PC-3 (cell line): ENCODE data around the gene CDC42EP5. TPM values are rescaled to one million over a fixed set of nuclear protein-coding genes. Genes with fewer than 3 reads are reported as not detected.

Experiments used
- ATAC-seq: fragments of 200-7000 bp; cut with Tn5 transposase; 2 replicates; pipeline ENCODE4 v1.9.1; 2020; ENCODE audit warnings: mild to moderate bottlenecking, moderate library complexity
- BruUV-seq: library from RNA; stranded (reverse); fragments of 400-500 nt; replicated peaks from 2 replicates; lab custom pipeline; 2021; lab: Mats Ljungman, UMichigan
- CTCF ChIA-PET: fragments of 300-600 bp; sonication (Branson Sonifier 250); formaldehyde crosslinking; loops from one replicate; lab custom pipeline; 2022; ENCODE audit warnings: antibody characterized with exemption; lab: Charles Lee
- POLR2A ChIA-PET: fragments of 300-600 bp; sonication (Branson Sonifier 250); formaldehyde crosslinking; loops from one replicate; lab custom pipeline; 2022; ENCODE audit warnings: antibody characterized with exemption; ENCODE audit not compliant: unreplicated experiment; lab: Charles Lee
- DNase-seq: peaks from one replicate; pipeline ENCODE4 v3.0.0-alpha.2; 2015
- H2AFZ ChIP-seq: fragments of 300-600 bp; sonication (generic); 2 replicates; pipeline ENCODE4 v1.6.0; 2016; ENCODE audit warnings: antibody characterized with exemption, low read length
- H3F3A ChIP-seq: fragments of 300-600 bp; sonication (generic); one replicate; pipeline ENCODE4 v1.6.0; 2017; ENCODE audit warnings: antibody characterized with exemption, low read length, control low read depth, mild to moderate bottlenecking; ENCODE audit not compliant: unreplicated experiment
- H3K27ac ChIP-seq: fragments of 300-600 bp; sonication (generic); 2 replicates; pipeline ENCODE4 v1.5.1; 2016; ENCODE audit warnings: mild to moderate bottlenecking, low read length
- H3K27me3 ChIP-seq: fragments of 300-600 bp; sonication (generic); 2 replicates; pipeline ENCODE4 v1.6.1; 2016; ENCODE audit warnings: low read length, mixed read lengths
- H3K36me3 ChIP-seq: fragments of 300-600 bp; sonication (generic); 2 replicates; pipeline ENCODE4 v1.6.1; 2016; ENCODE audit warnings: low read depth, mixed run types, low read length, mixed read lengths
- H3K4me1 ChIP-seq: fragments of 300-600 bp; sonication (generic); 2 replicates; pipeline ENCODE4 v1.5.1; 2016; ENCODE audit warnings: low read length; ENCODE audit not compliant: insufficient read depth
- H3K4me2 ChIP-seq: fragments of 300-600 bp; sonication (generic); 2 replicates; pipeline ENCODE4 v1.6.0; 2016; ENCODE audit warnings: low read length
- H3K4me3 ChIP-seq: fragments of 300-600 bp; sonication (generic); 2 replicates; pipeline ENCODE4 v1.5.1; 2016; ENCODE audit warnings: mild to moderate bottlenecking, low read length, mixed read lengths
- H3K79me2 ChIP-seq: fragments of 300-600 bp; sonication (generic); 2 replicates; pipeline ENCODE4 v1.6.1; 2017; ENCODE audit warnings: low read length, mixed read lengths
- H3K9ac ChIP-seq: fragments of 300-600 bp; sonication (generic); 2 replicates; pipeline ENCODE4 v1.6.0; 2016; ENCODE audit warnings: mild to moderate bottlenecking, low read length
- H3K9me2 ChIP-seq: fragments of 300-600 bp; sonication (generic); replicated peaks from 2 replicates; pipeline ENCODE4 v1.6.1; 2016; ENCODE audit warnings: mixed run types, low read length, mixed read lengths
- H3K9me3 ChIP-seq: fragments of 300-600 bp; sonication (generic); 2 replicates; pipeline ENCODE4 v1.6.1; 2016; ENCODE audit warnings: low read length, mixed read lengths
- H4K20me1 ChIP-seq: fragments of 300-600 bp; sonication (generic); 2 replicates; pipeline ENCODE4 v1.6.1; 2016; ENCODE audit warnings: low read length, mixed read lengths
- EZH2 ChIP-seq: fragments of 300-600 bp; sonication (generic); IDR thresholded peaks from one replicate; pipeline ENCODE4 v1.6.1; 2017; ENCODE audit warnings: antibody characterized with exemption, mild to moderate bottlenecking, low read length; ENCODE audit not compliant: unreplicated experiment
- EZH2phosphoT487 ChIP-seq: fragments of 300-600 bp; sonication (generic); IDR thresholded peaks from 2 replicates; pipeline ENCODE4 v1.6.1; 2018; ENCODE audit warnings: mild to moderate bottlenecking, antibody characterized with exemption, low read length, borderline replicate concordance
- intact Hi-C: fragments of 100-400 bp; cut with micrococcal nuclease; formaldehyde crosslinking; loops from 2 replicates; pipeline ENCODE4 v1.9.0; 2023
- total RNA-seq: library from RNA; depleted of rRNA; stranded (reverse); fragments of >200 nt; gene quantifications from 2 replicates; pipeline ENCODE4 v1.2.3, GENCODE V29; 2014
- TF ChIP-seq, protein P1 (sequence below): fragments of 300-600 bp; sonication (generic); conservative IDR thresholded peaks from 2 replicates; pipeline ENCODE4 v1.5.1; 2017; ENCODE audit warnings: antibody characterized with exemption, low read depth, mild to moderate bottlenecking, low read length

Gene CDC42EP5
- total RNA-seq, 1 experiment from 2014 or later: 0.73 TPM

DNA sequence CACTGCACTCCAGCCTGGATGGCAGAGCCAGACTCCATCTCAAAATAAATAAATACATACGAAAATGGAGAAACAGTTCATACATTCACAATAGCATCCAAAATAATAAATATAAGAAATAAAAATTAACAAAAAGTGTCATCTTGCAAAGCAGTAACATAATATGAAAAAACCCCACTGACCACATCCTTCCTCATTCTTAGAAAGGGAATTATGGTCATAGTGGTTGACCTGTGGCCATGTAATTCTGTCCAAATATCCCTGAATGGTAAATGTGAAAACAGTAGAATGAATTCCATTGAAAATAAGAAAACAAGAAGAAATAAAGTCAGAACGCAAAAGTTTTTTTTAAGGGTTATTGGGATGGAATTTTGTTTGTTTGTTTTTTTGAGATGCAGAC is 7.0 kb upstream of the CDC42EP5 start:
- no peaks in the 10 kb centered on the region for H3F3A ChIP-seq
- no peaks in the 10 kb centered on the region for H3K4me1 ChIP-seq
- no peaks in the 10 kb centered on the region for H3K36me3 ChIP-seq
- no peak overlapping the region for H2AFZ ChIP-seq
- H3K4me2 ChIP-seq: no peak overlapping the region
- TF ChIP-seq EZH2 (no peak), EZH2phosphoT487 (no peak)
- TF ChIP-seq, protein P1, sequence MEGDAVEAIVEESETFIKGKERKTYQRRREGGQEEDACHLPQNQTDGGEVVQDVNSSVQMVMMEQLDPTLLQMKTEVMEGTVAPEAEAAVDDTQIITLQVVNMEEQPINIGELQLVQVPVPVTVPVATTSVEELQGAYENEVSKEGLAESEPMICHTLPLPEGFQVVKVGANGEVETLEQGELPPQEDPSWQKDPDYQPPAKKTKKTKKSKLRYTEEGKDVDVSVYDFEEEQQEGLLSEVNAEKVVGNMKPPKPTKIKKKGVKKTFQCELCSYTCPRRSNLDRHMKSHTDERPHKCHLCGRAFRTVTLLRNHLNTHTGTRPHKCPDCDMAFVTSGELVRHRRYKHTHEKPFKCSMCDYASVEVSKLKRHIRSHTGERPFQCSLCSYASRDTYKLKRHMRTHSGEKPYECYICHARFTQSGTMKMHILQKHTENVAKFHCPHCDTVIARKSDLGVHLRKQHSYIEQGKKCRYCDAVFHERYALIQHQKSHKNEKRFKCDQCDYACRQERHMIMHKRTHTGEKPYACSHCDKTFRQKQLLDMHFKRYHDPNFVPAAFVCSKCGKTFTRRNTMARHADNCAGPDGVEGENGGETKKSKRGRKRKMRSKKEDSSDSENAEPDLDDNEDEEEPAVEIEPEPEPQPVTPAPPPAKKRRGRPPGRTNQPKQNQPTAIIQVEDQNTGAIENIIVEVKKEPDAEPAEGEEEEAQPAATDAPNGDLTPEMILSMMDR: no peak
- H3K4me3 ChIP-seq: no peak overlapping the region
- DNase-seq (no peak), ATAC-seq (no peak)
- ChIA-PET POLR2A (no interaction called here), CTCF (interaction anchor here (1.1 kb wide), 1 partner anchor 39 kb away, joined by 3 read pairs; no protein-coding TSS in a partner anchor)
- no peak overlapping the region for H3K9ac ChIP-seq
- no peak overlapping the region for H3K27ac ChIP-seq
- intact Hi-C loops: loop anchor here (10.0 kb wide), 1 partner anchor 85 kb away; no protein-coding TSS in a partner anchor
- no TSS peak for BruUV-seq
- H4K20me1 ChIP-seq: no peaks in the 10 kb centered on the region
- no peaks in the 10 kb centered on the region for H3K9me2 ChIP-seq
- H3K27me3 ChIP-seq: peaks cover 17% of the 10 kb centered on the region
- no peaks in the 10 kb centered on the region for H3K79me2 ChIP-seq
- no peaks in the 10 kb centered on the region for H3K9me3 ChIP-seq

DNA sequence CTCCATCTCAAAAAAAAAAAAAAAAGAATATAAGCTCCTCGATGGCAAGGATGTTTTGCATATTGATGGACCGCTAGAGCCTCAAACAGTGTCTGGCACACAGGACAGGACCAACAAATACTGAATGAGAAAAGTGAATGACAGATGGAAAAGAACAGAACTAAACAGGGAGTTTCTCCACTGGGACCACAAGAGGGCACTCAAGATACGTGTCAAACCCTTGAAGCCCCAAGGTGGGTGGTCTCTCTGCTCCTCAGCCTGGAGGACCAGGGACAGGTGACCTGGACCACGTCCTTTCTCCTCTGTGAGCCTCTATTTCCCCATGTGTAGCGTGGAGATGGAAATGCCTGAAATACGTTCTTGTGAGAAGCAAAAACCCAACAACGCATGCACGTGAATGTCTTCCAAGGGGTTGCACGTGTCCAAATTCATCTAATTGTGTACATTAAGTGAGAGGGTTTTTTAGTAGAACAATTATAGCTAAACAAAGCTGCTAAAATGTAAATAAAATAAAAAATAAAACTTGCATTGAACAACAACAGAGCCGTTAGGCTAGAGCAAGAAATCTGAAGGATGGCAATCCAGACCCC is 5.7 kb upstream of the CDC42EP5 start:
- no peaks in the 10 kb centered on the region for H3K9me3 ChIP-seq
- DNase-seq (peak; percentile 61), ATAC-seq (peak; percentile 52)
- H3K9ac ChIP-seq: no peak overlapping the region
- H3K36me3 ChIP-seq: no peaks in the 10 kb centered on the region
- H2AFZ ChIP-seq: no peak overlapping the region
- intact Hi-C loops: no loop called here
- peaks cover 7% of the 10 kb centered on the region; the same call in 1 of the 2 replicates for H3K27me3 ChIP-seq
- H3K4me1 ChIP-seq: no peaks in the 10 kb centered on the region
- H3F3A ChIP-seq: no peaks in the 10 kb centered on the region
- H3K4me2 ChIP-seq: no peak overlapping the region
- H3K4me3 ChIP-seq: no peak overlapping the region
- ChIA-PET POLR2A (no interaction called here), CTCF (no interaction called here)
- no TSS peak for BruUV-seq
- no peaks in the 10 kb centered on the region for H4K20me1 ChIP-seq
- no peaks in the 10 kb centered on the region for H3K79me2 ChIP-seq
- no peak overlapping the region for H3K27ac ChIP-seq
- TF ChIP-seq, protein P1: peak; percentile 79
- TF ChIP-seq EZH2: no peak
- no peaks in the 10 kb centered on the region for H3K9me2 ChIP-seq

DNA sequence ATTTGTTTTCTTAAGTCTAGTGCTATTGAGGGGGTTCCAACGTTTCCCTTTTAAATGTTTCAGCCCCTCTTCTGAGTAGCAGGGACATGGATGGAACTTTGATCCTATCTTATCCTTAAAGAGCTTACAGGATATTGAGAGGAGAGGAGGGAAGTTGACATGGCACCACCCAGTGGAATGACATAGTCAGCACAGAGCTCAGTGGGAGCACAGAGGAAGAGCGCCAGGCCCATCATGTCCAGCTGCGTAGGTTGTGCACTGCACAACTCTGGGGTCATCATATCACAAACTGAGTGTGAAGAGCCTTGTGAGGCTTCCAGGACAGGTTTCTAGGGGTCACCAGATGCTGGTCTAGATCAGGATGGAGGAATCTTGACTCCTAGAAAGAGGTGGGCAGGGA is 4.6 kb upstream of the CDC42EP5 start:
- TF ChIP-seq, protein P1: peak; percentile 52
- no peak for TF ChIP-seq EZH2
- CTCF ChIA-PET: interaction anchor here (0.7 to 1.0 kb wide), 3 partner anchors 47 to 197 kb away, joined by 3 to 15 read pairs (median 3); no protein-coding TSS in a partner anchor
- no peaks in the 10 kb centered on the region for H3K9me2 ChIP-seq

More for the DNA sequence above, 4.6 kb upstream of the CDC42EP5 start:
- H3K27me3 ChIP-seq: 0 out of 2 replicates have a peak, but pooled peaks cover 7% of the 10 kb centered on the region
- POLR2A ChIA-PET: no interaction called here
- H3K9ac ChIP-seq: no peak overlapping the region
- H3K27ac ChIP-seq: no peak overlapping the region
- DNase-seq: peak; percentile 46
- H3K4me1 ChIP-seq: no peaks in the 10 kb centered on the region
- H3K9me3 ChIP-seq: no peaks in the 10 kb centered on the region
- H3F3A ChIP-seq: no peaks in the 10 kb centered on the region
- ATAC-seq: peak; percentile 67
- no peaks in the 10 kb centered on the region for H3K36me3 ChIP-seq
- H4K20me1 ChIP-seq: no peaks in the 10 kb centered on the region
- no TSS peak for BruUV-seq
- intact Hi-C loops: no loop called here
- no peak overlapping the region for H3K4me2 ChIP-seq
- no peak overlapping the region for H3K4me3 ChIP-seq
- H2AFZ ChIP-seq: no peak overlapping the region
- H3K79me2 ChIP-seq: no peaks in the 10 kb centered on the region
